OCI-LY7 (cell line): ENCODE data around the gene CMC1.

Experiments
- CTCF ChIP-seq: fragments of 200-600 bp; sonication (generic); conservative IDR thresholded peaks from 2 replicates; pipeline ENCODE4 v1.5.1; 2014; ENCODE audit warnings: mild to moderate bottlenecking, antibody characterized with exemption, low read length, moderate library complexity, mixed read lengths
- EZH2phosphoT487 ChIP-seq: fragments of 200-600 bp; sonication (generic); IDR thresholded peaks from 2 replicates; pipeline ENCODE4 v1.6.1; 2018; ENCODE audit warnings: low read depth, borderline replicate concordance, mild to moderate bottlenecking, mixed run types, antibody characterized with exemption, low read length, moderate library complexity, mixed read lengths

GRCh38 chr3:28228623-28229022, 12.8 kb upstream of the CMC1 start:
- no peak for TF ChIP-seq EZH2phosphoT487
- no peak for TF ChIP-seq CTCF
